Tibial nerve (tissue), 3 donors: ENCODE data around the gene CTBP1.

ENCODE experiments used
- POLR2A ChIP-seq, 2 donors: fragments of 450-650 bp; IDR thresholded peaks; one replicate each; pipeline ENCODE4 v1.6.1; 2017; ENCODE audit warnings: antibody characterized with exemption in 2 of 2, mild to moderate bottlenecking in 2 of 2, moderate library complexity in 2 of 2
- TF ChIP-seq, protein P1 (sequence below), 5 experiments: fragments of 200-600 bp in 3 of 5; fragments of 450-650 bp in 2 of 5; sonication (generic) in 3 of 5; IDR thresholded peaks; one replicate each; pipeline ENCODE4 v1.5.1; 2016 to 2019; ENCODE audit warnings: antibody characterized with exemption in 5 of 5, mild to moderate bottlenecking in 3 of 5, moderate library complexity in 2 of 5

DNA sequence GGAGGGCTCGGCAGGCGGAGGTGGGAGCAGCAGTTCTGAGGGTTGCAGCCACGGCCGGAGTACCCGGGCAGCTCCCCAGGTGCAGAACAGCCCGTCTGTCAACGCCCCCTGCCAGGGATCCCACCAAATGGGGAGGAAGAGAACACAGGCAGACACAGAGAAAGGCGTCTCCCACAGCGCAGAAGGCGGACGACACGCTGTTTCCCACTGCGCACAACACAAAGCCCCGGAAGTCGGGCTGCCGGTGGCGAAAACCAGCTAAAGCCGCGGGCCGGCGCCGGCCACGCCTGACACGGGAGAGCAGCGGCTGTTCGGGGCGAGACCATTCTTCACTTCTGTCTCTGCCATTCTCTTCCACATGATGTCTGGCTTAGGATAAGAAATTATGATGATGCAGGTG is 31.6 kb downstream of the CTBP1 start:
- TF ChIP-seq, protein P1, sequence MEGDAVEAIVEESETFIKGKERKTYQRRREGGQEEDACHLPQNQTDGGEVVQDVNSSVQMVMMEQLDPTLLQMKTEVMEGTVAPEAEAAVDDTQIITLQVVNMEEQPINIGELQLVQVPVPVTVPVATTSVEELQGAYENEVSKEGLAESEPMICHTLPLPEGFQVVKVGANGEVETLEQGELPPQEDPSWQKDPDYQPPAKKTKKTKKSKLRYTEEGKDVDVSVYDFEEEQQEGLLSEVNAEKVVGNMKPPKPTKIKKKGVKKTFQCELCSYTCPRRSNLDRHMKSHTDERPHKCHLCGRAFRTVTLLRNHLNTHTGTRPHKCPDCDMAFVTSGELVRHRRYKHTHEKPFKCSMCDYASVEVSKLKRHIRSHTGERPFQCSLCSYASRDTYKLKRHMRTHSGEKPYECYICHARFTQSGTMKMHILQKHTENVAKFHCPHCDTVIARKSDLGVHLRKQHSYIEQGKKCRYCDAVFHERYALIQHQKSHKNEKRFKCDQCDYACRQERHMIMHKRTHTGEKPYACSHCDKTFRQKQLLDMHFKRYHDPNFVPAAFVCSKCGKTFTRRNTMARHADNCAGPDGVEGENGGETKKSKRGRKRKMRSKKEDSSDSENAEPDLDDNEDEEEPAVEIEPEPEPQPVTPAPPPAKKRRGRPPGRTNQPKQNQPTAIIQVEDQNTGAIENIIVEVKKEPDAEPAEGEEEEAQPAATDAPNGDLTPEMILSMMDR (IDR thresholded peaks at IDR 0.05) = no peak
- no peak for TF ChIP-seq POLR2A (IDR thresholded peaks at IDR 0.05)
